GM19238 (cell line): ENCODE data around the gene LUZP4.
"Not testable (repeated sequence)": the region's sequence is repeated elsewhere in the genome, so short reads cannot be mapped to it uniquely, and the experiment has no call there.

ENCODE experiments used
- DNase-seq: peaks from one replicate; pipeline ENCODE4 v3.0.0; 2011; ENCODE audit warnings: low spot score; ENCODE audit not compliant: insufficient read length

LUZP4 gene

GRCh38 chrX:115337491-115338144, 48.1 kb downstream of the LUZP4 start:
- DNase-seq: no peak

- DNase-seq: no peak
Measured at GRCh38 chrX:115339441-115340025, 50.0 kb downstream of the LUZP4 start.

- no peak for DNase-seq
Measured at GRCh38 chrX:115341421-115341820, 51.9 kb downstream of the LUZP4 start.

GRCh38 chrX:115344885-115345614, 55.5 kb downstream of the LUZP4 start:
- no peak for DNase-seq

GRCh38 chrX:115345615-115346014, 56.1 kb downstream of the LUZP4 start:
- no peak for DNase-seq

GRCh38 chrX:115346738-115347137, 57.2 kb downstream of the LUZP4 start:
- not testable (repeated sequence) for DNase-seq

- DNase-seq: no peak
Measured at GRCh38 chrX:115348446-115349225, 59.1 kb downstream of the LUZP4 start.

GRCh38 chrX:115350711-115351381, 61.3 kb downstream of the LUZP4 start:
- DNase-seq: no peak

- no peak for DNase-seq
Measured at GRCh38 chrX:115356369-115356768, 66.9 kb downstream of the LUZP4 start.
